Astrocyte (in vitro differentiated cells and primary cell): ENCODE measurements around the gene PTPRE.

ENCODE experiments used
- CTCF ChIP-seq: IDR thresholded peaks from 2 replicates; pipeline ENCODE4 v1.5.1; 2011; ENCODE audit warnings: low read depth, mild to moderate bottlenecking, inconsistent platforms, low read length, moderate library complexity; ENCODE audit not compliant: insufficient read depth
- EZH2 ChIP-seq: IDR thresholded peaks from 2 replicates; pipeline ENCODE4 v1.6.1; 2012; ENCODE audit warnings: mild to moderate bottlenecking, low read length, inconsistent platforms; ENCODE audit not compliant: insufficient read depth

- TF ChIP-seq CTCF (no peak), EZH2 (no peak)
Measured at GRCh38 chr10:128029290-128029651, 122.4 kb downstream of the PTPRE start.
